OCI-LY7 (cell line): ENCODE data around the gene EPB41L2. TPM values are rescaled to one million over a fixed set of nuclear protein-coding genes. Genes with fewer than 3 reads are reported as not detected.

ENCODE experiments used
- BruUV-seq: library from RNA; stranded (reverse); fragments of 400-500 nt; replicated peaks from 2 replicates; lab custom pipeline; 2021; lab: Mats Ljungman, UMichigan
- CTCF ChIA-PET: fragments of 300-600 bp; sonication (Branson Sonifier 250); formaldehyde crosslinking; loops from one replicate; lab custom pipeline; 2022; ENCODE audit warnings: antibody characterized with exemption; ENCODE audit not compliant: unreplicated experiment; lab: Charles Lee
- POLR2A ChIA-PET: fragments of 300-600 bp; sonication (Branson Sonifier 250); formaldehyde crosslinking; loops from one replicate; lab custom pipeline; 2022; ENCODE audit warnings: antibody characterized with exemption; lab: Charles Lee
- DNase-seq: peaks from one replicate; pipeline ENCODE4 v3.0.0-alpha.2; 2015; ENCODE audit warnings: low spot score
- H2AFZ ChIP-seq: fragments of 200-600 bp; sonication (generic), shearing (Covaris generic); 2 replicates; pipeline ENCODE4 v1.6.1; 2014; ENCODE audit warnings: mild to moderate bottlenecking, antibody characterized with exemption, low read length, moderate library complexity
- H3K27ac ChIP-seq: fragments of 200-600 bp; sonication (generic); 2 replicates; pipeline ENCODE4 v1.5.1; 2014; ENCODE audit warnings: mixed run types, low read depth, mild to moderate bottlenecking, moderate library complexity, low read length, inconsistent platforms; ENCODE audit not compliant: poor library complexity, severe bottlenecking
- H3K36me3 ChIP-seq: fragments of 200-600 bp; sonication (generic); 2 replicates; pipeline ENCODE4 v1.6.1; 2014; ENCODE audit warnings: mild to moderate bottlenecking, antibody characterized with exemption, low read length, moderate library complexity, mixed read lengths; ENCODE audit not compliant: insufficient read depth
- H3K4me1 ChIP-seq: fragments of 200-600 bp; sonication (generic); 2 replicates; pipeline ENCODE4 v1.5.1; 2014; ENCODE audit warnings: mild to moderate bottlenecking, low read length; ENCODE audit not compliant: insufficient read depth, poor library complexity, severe bottlenecking
- H3K4me2 ChIP-seq: fragments of 200-600 bp; sonication (generic); 2 replicates; pipeline ENCODE4 v1.6.1; 2014; ENCODE audit warnings: mild to moderate bottlenecking, low read length
- H3K4me3 ChIP-seq: fragments of 200-600 bp; sonication (generic); 2 replicates; pipeline ENCODE4 v1.5.1; 2014; ENCODE audit warnings: mild to moderate bottlenecking, low read depth, low read length; ENCODE audit not compliant: poor library complexity, severe bottlenecking
- H3K79me2 ChIP-seq: fragments of 200-600 bp; sonication (generic); 2 replicates; pipeline ENCODE4 v1.6.1; 2016; ENCODE audit warnings: low read depth, mild to moderate bottlenecking, low read length, moderate library complexity, mixed read lengths; ENCODE audit not compliant: insufficient read depth
- H3K9me2 ChIP-seq: fragments of 200-600 bp; sonication (generic); 2 replicates; pipeline ENCODE4 v1.6.1; 2016; ENCODE audit warnings: mild to moderate bottlenecking, low read length, mixed read lengths; ENCODE audit not compliant: insufficient read depth
- H3K9me3 ChIP-seq: fragments of 200-600 bp; sonication (generic); 2 replicates; pipeline ENCODE4 v1.6.1; 2014; ENCODE audit warnings: mild to moderate bottlenecking, mixed run types, low read length, mixed read lengths
- H4K20me1 ChIP-seq: fragments of 200-600 bp; sonication (generic); 2 replicates; pipeline ENCODE4 v1.6.1; 2014; ENCODE audit warnings: mild to moderate bottlenecking, antibody characterized with exemption, low read length, moderate library complexity, mixed read lengths; ENCODE audit not compliant: insufficient read depth
- CTCF ChIP-seq: fragments of 200-600 bp; sonication (generic); conservative IDR thresholded peaks from 2 replicates; pipeline ENCODE4 v1.5.1; 2014; ENCODE audit warnings: mild to moderate bottlenecking, antibody characterized with exemption, low read length, moderate library complexity, mixed read lengths
- EZH2phosphoT487 ChIP-seq: fragments of 200-600 bp; sonication (generic); IDR thresholded peaks from 2 replicates; pipeline ENCODE4 v1.6.1; 2018; ENCODE audit warnings: low read depth, borderline replicate concordance, mild to moderate bottlenecking, mixed run types, antibody characterized with exemption, low read length, moderate library complexity, mixed read lengths
- intact Hi-C: fragments of 100-400 bp; cut with micrococcal nuclease; formaldehyde crosslinking; loops from one replicate; pipeline ENCODE4 v1.10.0; 2022; ENCODE audit not compliant: unreplicated experiment
- total RNA-seq, 2 experiments: library from RNA; depleted of rRNA in 1 of 2; stranded (reverse); fragments of >200 nt in 1 of 2; shearing (Covaris generic) in 1 of 2; gene quantifications; 2 replicates each; pipeline ENCODE4 v1.2.3, GENCODE V29; 2014 to 2022

The EPB41L2 gene
- total RNA-seq, 2 experiments from 2014 or later = 36.7 to 138 TPM

- Histone ChIP-seq H3K4me2 (no peak overlapping the region), H2AFZ (no peak overlapping the region), H3K27ac (no peak overlapping the region), H3K79me2 (no peaks in the 10 kb centered on the region), H4K20me1 (no peaks in the 10 kb centered on the region), H3K9me3 (no peaks in the 10 kb centered on the region), H3K4me3 (no peak overlapping the region), H3K9me2 (no peaks in the 10 kb centered on the region), H3K36me3 (no peaks in the 10 kb centered on the region), H3K4me1 (no peaks in the 10 kb centered on the region)
- DNase-seq = no peak
- POLR2A ChIA-PET = no interaction called here
- TF ChIP-seq EZH2phosphoT487 (no peak), CTCF (no peak)
- BruUV-seq = no TSS peak
- CTCF ChIA-PET = no interaction called here
- intact Hi-C loops = no loop called here
Measured at GRCh38 chr6:130833569-130833968, 229.5 kb downstream of the EPB41L2 start.

- TF ChIP-seq EZH2phosphoT487 = no peak
- TF ChIP-seq CTCF = no peak
- intact Hi-C loops = no loop called here
- Histone ChIP-seq H3K4me1 (no peaks in the 10 kb centered on the region), H3K4me3 (no peak overlapping the region), H3K4me2 (no peak overlapping the region), H3K9me3 (no peaks in the 10 kb centered on the region), H3K27ac (no peak overlapping the region), H3K9me2 (no peaks in the 10 kb centered on the region), H3K36me3 (no peaks in the 10 kb centered on the region), H2AFZ (no peak overlapping the region), H4K20me1 (no peaks in the 10 kb centered on the region), H3K79me2 (no peaks in the 10 kb centered on the region)
- ChIA-PET CTCF (no interaction called here), POLR2A (interaction anchor here (0.5 kb wide), 1 partner anchor 28 kb away, joined by 4 read pairs; no protein-coding TSS in a partner anchor)
- DNase-seq = no peak
- no TSS peak for BruUV-seq
Measured at GRCh38 chr6:130831607-130832006, 231.4 kb downstream of the EPB41L2 start.

- no peaks in the 10 kb centered on the region for H4K20me1 ChIP-seq
- H3K4me2 ChIP-seq = no peak overlapping the region
- no peak overlapping the region for H2AFZ ChIP-seq
- no peak for TF ChIP-seq CTCF
- no peak for TF ChIP-seq EZH2phosphoT487
- no TSS peak for BruUV-seq
- intact Hi-C loops = no loop called here
- no peak overlapping the region for H3K27ac ChIP-seq
- H3K4me3 ChIP-seq = no peak overlapping the region
- POLR2A ChIA-PET = interaction anchor here (0.7 kb wide), 2 partner anchors 443 to 688 kb away, joined by 3 to 4 read pairs; no protein-coding TSS in a partner anchor
- H3K9me3 ChIP-seq = no peaks in the 10 kb centered on the region
- H3K9me2 ChIP-seq = no peaks in the 10 kb centered on the region
- no peaks in the 10 kb centered on the region for H3K79me2 ChIP-seq
- no peaks in the 10 kb centered on the region for H3K4me1 ChIP-seq
- H3K36me3 ChIP-seq = no peaks in the 10 kb centered on the region
- CTCF ChIA-PET = no interaction called here
- no peak for DNase-seq
Measured at GRCh38 chr6:130829333-130829910, 233.6 kb downstream of the EPB41L2 start.
